ENCODE results near the gene HAUS7. TPM values are rescaled to one million over a fixed set of nuclear protein-coding genes. Genes with fewer than 3 reads are reported as not detected.

Gene HAUS7
- total and polyA plus RNA-seq, 4 donors, result 11.3 to 42.9 (median 28.0) TPM

- Histone ChIP-seq H3K36me3 (ENCODE audit: control insufficient read depth in 4 of 4, insufficient read depth in 4 of 4, low read length in 4 of 4) (peaks cover 0 to 4% (median 0%) of the 10 kb centered on the region in 4 donors), H3K4me3 (no peak overlapping the region), H3K27me3 (ENCODE audit: control insufficient read depth in 3 of 3, insufficient read depth in 3 of 3, low read length in 2 of 3) (no peaks in the 10 kb centered on the region), H3K9ac (ENCODE audit: insufficient read depth in 1 of 2, low read length in 2 of 2) (no peak overlapping the region), H3K27ac (ENCODE audit: low read depth in 1 of 2, low read length in 1 of 2) (no peak overlapping the region), H3K4me1 (ENCODE audit: control insufficient read depth in 5 of 5, insufficient read depth in 5 of 5, low read length in 5 of 5) (peaks cover 0 to 6% (median 4%) of the 10 kb centered on the region in 5 donors), H3K9me3 (ENCODE audit: control insufficient read depth in 4 of 4, insufficient read depth in 3 of 4, low read length in 3 of 4) (no peaks in the 10 kb centered on the region)
- 90 to 95% methylated on average over 68 to 91 of the region's 91 CpGs for WGBS, 2 donors
- peak in 1 of 3 donors; percentile 4 for DNase-seq
- no peak for TF ChIP-seq CTCF (IDR thresholded peaks at IDR 0.05; ENCODE audit: control extremely low read depth, extremely low read depth)
- ATAC-seq (ENCODE audit: insufficient read depth, low FRiP score), result no peak
Observed at GRCh38 chrX:153420851-153421599, 49.4 kb downstream of the HAUS7 start.

- H3K36me3 ChIP-seq (ENCODE audit: control insufficient read depth in 4 of 4, insufficient read depth in 4 of 4, low read length in 4 of 4), result peaks cover 0 to 4% (median 0%) of the 10 kb centered on the region in 4 donors
- ATAC-seq (ENCODE audit: insufficient read depth, low FRiP score) (no peak), DNase-seq (no peak)
- no peak overlapping the region for H3K4me3 ChIP-seq
- H3K9ac ChIP-seq (ENCODE audit: insufficient read depth in 1 of 2, low read length in 2 of 2), result no peak overlapping the region
- WGBS, 2 donors, result 86 to 94% methylated on average over 8 of the region's 8 CpGs
- H3K9me3 ChIP-seq (ENCODE audit: control insufficient read depth in 4 of 4, insufficient read depth in 3 of 4, low read length in 3 of 4), result no peaks in the 10 kb centered on the region
- H3K27me3 ChIP-seq (ENCODE audit: control insufficient read depth in 3 of 3, insufficient read depth in 3 of 3, low read length in 2 of 3), result no peaks in the 10 kb centered on the region
- peaks cover 0 to 1% (median 0%) of the 10 kb centered on the region in 5 donors for H3K4me1 ChIP-seq (ENCODE audit: control insufficient read depth in 5 of 5, insufficient read depth in 5 of 5, low read length in 5 of 5)
- no peak for TF ChIP-seq CTCF (IDR thresholded peaks at IDR 0.05; ENCODE audit: control extremely low read depth, extremely low read depth)
- H3K27ac ChIP-seq (ENCODE audit: low read depth in 1 of 2, low read length in 1 of 2), result no peak overlapping the region
Observed at GRCh38 chrX:153417637-153418036, 52.7 kb downstream of the HAUS7 start.

GRCh38 chrX:153416781-153417450 is 53.5 kb downstream of the HAUS7 start:
- H3K27ac ChIP-seq (ENCODE audit: low read depth in 1 of 2, low read length in 1 of 2), result no peak overlapping the region

More at GRCh38 chrX:153416781-153417450, 53.5 kb downstream of the HAUS7 start:
- no peaks in the 10 kb centered on the region for H3K27me3 ChIP-seq (ENCODE audit: control insufficient read depth in 3 of 3, insufficient read depth in 3 of 3, low read length in 2 of 3)
- no peaks in the 10 kb centered on the region for H3K9me3 ChIP-seq (ENCODE audit: control insufficient read depth in 4 of 4, insufficient read depth in 3 of 4, low read length in 3 of 4)
- no peak for TF ChIP-seq CTCF (IDR thresholded peaks at IDR 0.05; ENCODE audit: control extremely low read depth, extremely low read depth)
- 46 to 63% methylated on average over 12 of the region's 12 CpGs for WGBS, 2 donors
- no peak overlapping the region for H3K9ac ChIP-seq (ENCODE audit: insufficient read depth in 1 of 2, low read length in 2 of 2)
- H3K4me3 ChIP-seq, result no peak overlapping the region
- no peak for DNase-seq
- peaks cover 0 to 4% (median 0%) of the 10 kb centered on the region in 4 donors for H3K36me3 ChIP-seq (ENCODE audit: control insufficient read depth in 4 of 4, insufficient read depth in 4 of 4, low read length in 4 of 4)
- ATAC-seq (ENCODE audit: insufficient read depth, low FRiP score), result no peak
- peaks cover 0 to 2% (median 0%) of the 10 kb centered on the region in 5 donors for H3K4me1 ChIP-seq (ENCODE audit: control insufficient read depth in 5 of 5, insufficient read depth in 5 of 5, low read length in 5 of 5)

All from lung (tissue), 12 donors.